ENCODE data around the gene OPCML.

OPCML gene

GRCh38 chr11:132803436-132803835, 728.9 kb downstream of the OPCML start:
- Mint-ChIP-seq H3K27ac (no peak overlapping the region), H3K36me3 (no peaks in the 10 kb centered on the region), H3K9me3 (peaks cover 10% of the 10 kb centered on the region), H3K4me1 (no peaks in the 10 kb centered on the region), H3K4me3 (no peak overlapping the region)
- no peak for ATAC-seq
- DNase-seq (ENCODE audit: low spot score in 2 of 2) = no peak

- no peaks in the 10 kb centered on the region for H3K36me3 Mint-ChIP-seq
- no peak overlapping the region for H3K27ac Mint-ChIP-seq
- no peak overlapping the region for H3K4me3 Mint-ChIP-seq
- ATAC-seq (no peak), DNase-seq (ENCODE audit: low spot score in 2 of 2) (no peak)
- peaks cover 10% of the 10 kb centered on the region for H3K9me3 Mint-ChIP-seq
- H3K4me1 Mint-ChIP-seq = no peaks in the 10 kb centered on the region
Measured at GRCh38 chr11:132802947-132803346, 729.4 kb downstream of the OPCML start.

GRCh38 chr11:132793831-132794230, 738.5 kb downstream of the OPCML start:
- Mint-ChIP-seq H3K27ac (no peak overlapping the region), H3K4me1 (no peaks in the 10 kb centered on the region), H3K4me3 (no peak overlapping the region), H3K9me3 (no peaks in the 10 kb centered on the region), H3K36me3 (no peaks in the 10 kb centered on the region)
- ATAC-seq (no peak), DNase-seq (ENCODE audit: low spot score in 2 of 2) (no peak)

GRCh38 chr11:132792341-132793140, 739.8 kb downstream of the OPCML start:
- Mint-ChIP-seq H3K27ac (no peak overlapping the region), H3K4me1 (no peaks in the 10 kb centered on the region), H3K4me3 (no peak overlapping the region), H3K36me3 (no peaks in the 10 kb centered on the region), H3K9me3 (no peaks in the 10 kb centered on the region)
- ATAC-seq (no peak), DNase-seq (ENCODE audit: low spot score in 2 of 2) (no peak)

- ATAC-seq (no peak), DNase-seq (ENCODE audit: low spot score in 2 of 2) (no peak)
- H3K9me3 Mint-ChIP-seq = no peaks in the 10 kb centered on the region
- no peak overlapping the region for H3K4me3 Mint-ChIP-seq
- H3K27ac Mint-ChIP-seq = no peak overlapping the region
- H3K36me3 Mint-ChIP-seq = no peaks in the 10 kb centered on the region
- H3K4me1 Mint-ChIP-seq = no peaks in the 10 kb centered on the region
Measured at GRCh38 chr11:132790971-132791370, 741.3 kb downstream of the OPCML start.

- Mint-ChIP-seq H3K27ac (no peak overlapping the region), H3K4me3 (no peak overlapping the region), H3K36me3 (no peaks in the 10 kb centered on the region), H3K4me1 (no peaks in the 10 kb centered on the region), H3K9me3 (no peaks in the 10 kb centered on the region)
- ATAC-seq = no peak
- no peak for DNase-seq (ENCODE audit: low spot score in 2 of 2)
Measured at GRCh38 chr11:132790466-132790865, 741.8 kb downstream of the OPCML start.

- ATAC-seq = no peak
- DNase-seq (ENCODE audit: low spot score in 2 of 2) = no peak
- no peak overlapping the region for H3K27ac Mint-ChIP-seq
- H3K4me1 Mint-ChIP-seq = no peaks in the 10 kb centered on the region
- H3K4me3 Mint-ChIP-seq = no peak overlapping the region
- no peaks in the 10 kb centered on the region for H3K9me3 Mint-ChIP-seq
- no peaks in the 10 kb centered on the region for H3K36me3 Mint-ChIP-seq
Measured at GRCh38 chr11:132788816-132789325, 743.4 kb downstream of the OPCML start.

GRCh38 chr11:132785878-132786277, 746.4 kb downstream of the OPCML start:
- Mint-ChIP-seq H3K27ac (no peak overlapping the region), H3K4me3 (no peak overlapping the region), H3K4me1 (no peaks in the 10 kb centered on the region), H3K9me3 (no peaks in the 10 kb centered on the region), H3K36me3 (no peaks in the 10 kb centered on the region)
- DNase-seq (ENCODE audit: low spot score in 2 of 2) (no peak), ATAC-seq (no peak)

- no peaks in the 10 kb centered on the region for H3K36me3 Mint-ChIP-seq
- no peak overlapping the region for H3K4me3 Mint-ChIP-seq
- ATAC-seq (no peak), DNase-seq (ENCODE audit: low spot score in 2 of 2) (no peak)
- H3K4me1 Mint-ChIP-seq = no peaks in the 10 kb centered on the region
- no peak overlapping the region for H3K27ac Mint-ChIP-seq
- no peaks in the 10 kb centered on the region for H3K9me3 Mint-ChIP-seq
Measured at GRCh38 chr11:132784441-132784840, 747.9 kb downstream of the OPCML start.

- Mint-ChIP-seq H3K4me3 (no peak overlapping the region), H3K36me3 (no peaks in the 10 kb centered on the region), H3K4me1 (peaks cover 1% of the 10 kb centered on the region), H3K9me3 (no peaks in the 10 kb centered on the region), H3K27ac (no peak overlapping the region)
- ATAC-seq (no peak), DNase-seq (ENCODE audit: low spot score in 2 of 2) (no peak)
Measured at GRCh38 chr11:132782102-132782501, 750.2 kb downstream of the OPCML start.

- no peak for DNase-seq (ENCODE audit: low spot score in 2 of 2)
- Mint-ChIP-seq H3K36me3 (no peaks in the 10 kb centered on the region), H3K9me3 (no peaks in the 10 kb centered on the region), H3K27ac (no peak overlapping the region), H3K4me1 (peaks cover 11% of the 10 kb centered on the region), H3K4me3 (no peak overlapping the region)
- no peak for ATAC-seq
Measured at GRCh38 chr11:132780046-132780445, 752.3 kb downstream of the OPCML start.

- ATAC-seq (no peak), DNase-seq (ENCODE audit: low spot score in 2 of 2) (no peak)
- Mint-ChIP-seq H3K4me3 (no peak overlapping the region), H3K4me1 (peaks cover 11% of the 10 kb centered on the region), H3K36me3 (no peaks in the 10 kb centered on the region), H3K9me3 (no peaks in the 10 kb centered on the region), H3K27ac (no peak overlapping the region)
Measured at GRCh38 chr11:132779497-132779896, 752.8 kb downstream of the OPCML start.

GRCh38 chr11:132777067-132777975, 755.0 kb downstream of the OPCML start:
- Mint-ChIP-seq H3K4me3 (no peak overlapping the region), H3K27ac (no peak overlapping the region), H3K36me3 (no peaks in the 10 kb centered on the region), H3K9me3 (no peaks in the 10 kb centered on the region), H3K4me1 (peaks cover 11% of the 10 kb centered on the region)
- DNase-seq (ENCODE audit: low spot score in 2 of 2) (no peak), ATAC-seq (peak; percentile 49)

- no peak for DNase-seq (ENCODE audit: low spot score in 2 of 2)
- Mint-ChIP-seq H3K36me3 (no peaks in the 10 kb centered on the region), H3K27ac (no peak overlapping the region), H3K4me1 (peaks cover 11% of the 10 kb centered on the region), H3K4me3 (no peak overlapping the region), H3K9me3 (no peaks in the 10 kb centered on the region)
- ATAC-seq = no peak
Measured at GRCh38 chr11:132773751-132774150, 758.5 kb downstream of the OPCML start.

- ATAC-seq (peak; percentile 58), DNase-seq (ENCODE audit: low spot score in 2 of 2) (no peak)
- H3K27ac Mint-ChIP-seq = no peak overlapping the region
- peaks cover 11% of the 10 kb centered on the region for H3K4me1 Mint-ChIP-seq
- no peak overlapping the region for H3K4me3 Mint-ChIP-seq
- H3K36me3 Mint-ChIP-seq = no peaks in the 10 kb centered on the region
- H3K9me3 Mint-ChIP-seq = no peaks in the 10 kb centered on the region
Measured at GRCh38 chr11:132772703-132773545, 759.4 kb downstream of the OPCML start.

All from stimulated activated effector memory CD8-positive, alpha-beta T cell treated with anti-CD3 and anti-CD28 coated beads, Interleukin-12 subunit alpha, Interleukin-12 subunit beta, amount 100 ng/mL, for 72 hours (primary cell).